NCI-H460 (cell line): ENCODE results near the gene MMP23B. TPM values are rescaled to one million over a fixed set of nuclear protein-coding genes. Genes with fewer than 3 reads are reported as not detected.

Experiments used
- DNase-seq: peaks from one replicate; pipeline ENCODE4 v3.0.0-alpha.2; 2016; ENCODE audit warnings: low read depth; ENCODE audit errors: extremely low read depth
- total RNA-seq: library from RNA; depleted of rRNA; stranded (reverse); fragments of >200 nt; shearing (Covaris generic); gene quantifications from 2 replicates; pipeline ENCODE4 v1.2.3, GENCODE V29; 2014

The MMP23B gene
- total RNA-seq, 1 experiment from 2014 or later = 0.15 TPM

GRCh38 chr1:1602304-1602967 is 29.5 kb upstream of the MMP23B start:
- DNase-seq = no peak

- no peak for DNase-seq
Measured at GRCh38 chr1:1602968-1603506, 28.9 kb upstream of the MMP23B start.

GRCh38 chr1:1603671-1604373 is 28.2 kb upstream of the MMP23B start:
- no peak for DNase-seq

GRCh38 chr1:1604374-1605033 is 27.5 kb upstream of the MMP23B start:
- DNase-seq = no peak

GRCh38 chr1:1605034-1605591 is 26.9 kb upstream of the MMP23B start:
- no peak for DNase-seq

- no peak for DNase-seq
Measured at GRCh38 chr1:1605724-1606123, 26.2 kb upstream of the MMP23B start.

- no peak for DNase-seq
Measured at GRCh38 chr1:1606232-1606631, 25.7 kb upstream of the MMP23B start.

- DNase-seq = no peak
Measured at GRCh38 chr1:1609822-1610485, 22.0 kb upstream of the MMP23B start.

GRCh38 chr1:1610796-1611195 is 21.2 kb upstream of the MMP23B start:
- no peak for DNase-seq

- no peak for DNase-seq
Measured at GRCh38 chr1:1612104-1612400, 19.9 kb upstream of the MMP23B start.

- DNase-seq = no peak
Measured at GRCh38 chr1:1613509-1614082, 18.4 kb upstream of the MMP23B start.

- DNase-seq = no peak
Measured at GRCh38 chr1:1614204-1614953, 17.6 kb upstream of the MMP23B start.

GRCh38 chr1:1614954-1615255 is 17.1 kb upstream of the MMP23B start:
- DNase-seq = no peak

GRCh38 chr1:1615256-1616044 is 16.5 kb upstream of the MMP23B start, which contains the start of gene MIB2:
MIB2 (plus strand) TSS chr1:1615500; CDS start chr1:1623453, 7,953 bp downstream.
- peak; percentile 91 for DNase-seq

GRCh38 chr1:1616045-1616790 is 15.8 kb upstream of the MMP23B start:
- no peak for DNase-seq

GRCh38 chr1:1616838-1617237 is 15.1 kb upstream of the MMP23B start:
- DNase-seq = no peak

- no peak for DNase-seq
Measured at GRCh38 chr1:1617516-1617915, 14.5 kb upstream of the MMP23B start.

- no peak for DNase-seq
Measured at GRCh38 chr1:1617925-1618324, 14.0 kb upstream of the MMP23B start.
